Urinary bladder (tissue), 4 donors: ENCODE measurements around the gene LDLRAD3. TPM values are rescaled to one million over a fixed set of nuclear protein-coding genes. Genes with fewer than 3 reads are reported as not detected.

ENCODE experiments used
- DNase-seq: peaks from one replicate; pipeline ENCODE4 v3.0.0-alpha.2; 2015; ENCODE audit errors: extremely low spot score
- H3K27ac ChIP-seq: one replicate; pipeline ENCODE4 v1.5.1; 2013; ENCODE audit warnings: low read depth, mild to moderate bottlenecking, moderate library complexity
- H3K36me3 ChIP-seq: one replicate; pipeline ENCODE4 v1.6.1; 2013; ENCODE audit warnings: mild to moderate bottlenecking, moderate library complexity; ENCODE audit not compliant: insufficient read depth
- H3K4me1 ChIP-seq: one replicate; pipeline ENCODE4 v1.6.1; 2013; ENCODE audit warnings: mild to moderate bottlenecking, moderate library complexity; ENCODE audit not compliant: insufficient read depth
- H3K4me3 ChIP-seq: one replicate; pipeline ENCODE4 v1.5.1; 2013; ENCODE audit warnings: low read depth, low read length
- WGBS: extraction: QIAGEN DNeasy Blood & Tissue Kit; methylation state at CpG from one replicate; pipeline ENCODE4 v1.1.7; 2013; 5-methylcytosine and 5-hydroxymethylcytosine counted together
- polyA plus RNA-seq: library from polyadenylated mRNA; stranded (reverse); fragments of 200-250 nt; gene quantifications from one replicate; pipeline ENCODE4 v1.2.3, GENCODE V29; 2013
- total RNA-seq: library from RNA; depleted of rRNA; stranded (reverse); fragments of >200 nt; gene quantifications from one replicate; pipeline ENCODE4 v1.2.3, GENCODE V29; 2014
- donor health status: healthy with polysubstance abuse.
- donor health status: healthy.

Gene LDLRAD3
- total and polyA plus RNA-seq, 2 donors: 7.2 to 13.8 TPM

DNA sequence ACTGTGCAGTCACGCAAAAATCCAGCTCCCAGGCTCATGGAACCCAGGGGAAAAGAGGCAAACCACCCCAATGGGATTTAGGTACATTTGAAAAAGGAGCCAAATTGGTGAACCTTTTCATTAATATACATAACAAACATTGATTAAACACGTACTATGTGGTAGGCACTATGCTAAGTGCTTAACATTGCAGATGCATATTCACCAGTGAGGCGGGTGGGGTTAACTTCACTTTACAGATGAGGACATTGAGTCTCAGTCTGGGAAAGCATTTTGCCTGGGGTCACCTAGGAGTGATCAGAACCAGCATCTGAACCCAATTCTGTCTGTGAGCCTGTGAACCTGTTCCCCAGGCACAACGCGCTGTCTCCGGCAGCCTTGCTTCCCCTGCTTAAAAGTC, 199.0 kb downstream of the LDLRAD3 start:
- Histone ChIP-seq H3K36me3 (no peaks in the 10 kb centered on the region), H3K4me3 (no peak overlapping the region), H3K27ac (no peak overlapping the region), H3K4me1 (no peaks in the 10 kb centered on the region)
- no peak for DNase-seq
- WGBS: 98% methylated on average over 6 of the region's 6 CpGs

DNA sequence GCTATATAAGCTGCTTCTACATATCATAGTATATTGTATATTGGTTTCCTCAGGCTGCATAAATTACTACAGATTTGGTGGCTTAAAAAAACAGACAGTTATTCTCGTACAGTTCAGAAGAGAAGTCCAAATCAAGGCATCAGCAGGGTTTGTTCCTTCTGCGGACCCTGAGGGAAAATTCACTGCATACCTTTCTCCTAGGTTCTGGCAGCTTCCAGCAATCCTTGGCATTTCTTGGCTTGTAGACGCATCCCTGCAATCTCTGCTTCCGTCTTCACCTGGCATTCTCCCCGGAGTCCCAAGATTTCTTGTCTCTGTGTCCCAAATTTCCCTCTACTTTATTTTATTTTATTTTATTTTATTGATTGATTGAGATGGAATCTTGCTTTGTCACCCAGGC, 202.6 kb downstream of the LDLRAD3 start:
- peaks cover 2% of the 10 kb centered on the region for H3K4me1 ChIP-seq
- WGBS: 68% methylated on average over 5 of the region's 5 CpGs
- no peaks in the 10 kb centered on the region for H3K36me3 ChIP-seq
- no peak overlapping the region for H3K4me3 ChIP-seq
- DNase-seq: no peak
- no peak overlapping the region for H3K27ac ChIP-seq

DNA sequence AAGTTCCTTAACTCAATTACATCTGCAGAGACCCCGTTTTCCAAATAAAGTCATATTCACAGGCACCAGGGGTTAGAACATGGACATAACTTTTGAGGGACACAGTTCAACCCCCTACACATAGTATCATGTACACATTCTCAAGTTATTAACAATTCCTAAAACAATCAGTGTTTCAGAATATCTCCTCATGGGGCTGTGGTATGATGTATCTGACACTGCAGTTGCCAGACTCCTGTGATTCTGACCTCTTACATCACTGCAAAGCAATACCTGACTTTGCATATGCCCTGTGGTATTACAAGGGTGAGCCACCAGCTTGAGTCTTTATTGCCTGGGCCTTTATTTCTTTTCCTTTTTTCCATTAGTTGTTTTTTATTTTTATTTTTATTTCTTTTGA, 203.6 kb downstream of the LDLRAD3 start:
- no peak overlapping the region for H3K27ac ChIP-seq
- 44% methylated on average over 1 of the region's 1 CpG for WGBS
- no peak overlapping the region for H3K4me3 ChIP-seq
- DNase-seq: no peak
- H3K36me3 ChIP-seq: no peaks in the 10 kb centered on the region
- H3K4me1 ChIP-seq: peaks cover 2% of the 10 kb centered on the region

DNA sequence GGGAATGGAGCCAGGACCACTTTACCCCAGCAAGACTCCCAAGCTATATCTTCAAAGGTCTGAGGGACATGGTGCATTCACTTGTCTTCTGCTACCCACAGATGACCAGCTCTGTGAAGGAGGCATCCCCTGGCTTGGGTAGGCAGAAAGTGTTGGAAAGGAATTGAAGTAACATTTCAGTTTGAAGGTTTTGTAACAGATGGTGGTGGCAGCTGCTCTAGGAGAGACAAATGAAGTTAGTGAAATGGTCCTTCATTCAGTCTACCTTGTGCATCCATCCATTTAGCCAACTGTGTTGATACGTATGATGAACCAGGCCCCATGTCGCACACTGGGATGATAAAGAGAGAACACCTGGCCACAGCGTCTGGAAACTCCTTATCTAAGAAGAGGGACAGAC, 204.8 kb downstream of the LDLRAD3 start:
- Histone ChIP-seq H3K4me1 (peaks cover 2% of the 10 kb centered on the region), H3K36me3 (no peaks in the 10 kb centered on the region), H3K4me3 (no peak overlapping the region), H3K27ac (no peak overlapping the region)
- DNase-seq: no peak
- WGBS: 96% methylated on average over 3 of the region's 3 CpGs

DNA sequence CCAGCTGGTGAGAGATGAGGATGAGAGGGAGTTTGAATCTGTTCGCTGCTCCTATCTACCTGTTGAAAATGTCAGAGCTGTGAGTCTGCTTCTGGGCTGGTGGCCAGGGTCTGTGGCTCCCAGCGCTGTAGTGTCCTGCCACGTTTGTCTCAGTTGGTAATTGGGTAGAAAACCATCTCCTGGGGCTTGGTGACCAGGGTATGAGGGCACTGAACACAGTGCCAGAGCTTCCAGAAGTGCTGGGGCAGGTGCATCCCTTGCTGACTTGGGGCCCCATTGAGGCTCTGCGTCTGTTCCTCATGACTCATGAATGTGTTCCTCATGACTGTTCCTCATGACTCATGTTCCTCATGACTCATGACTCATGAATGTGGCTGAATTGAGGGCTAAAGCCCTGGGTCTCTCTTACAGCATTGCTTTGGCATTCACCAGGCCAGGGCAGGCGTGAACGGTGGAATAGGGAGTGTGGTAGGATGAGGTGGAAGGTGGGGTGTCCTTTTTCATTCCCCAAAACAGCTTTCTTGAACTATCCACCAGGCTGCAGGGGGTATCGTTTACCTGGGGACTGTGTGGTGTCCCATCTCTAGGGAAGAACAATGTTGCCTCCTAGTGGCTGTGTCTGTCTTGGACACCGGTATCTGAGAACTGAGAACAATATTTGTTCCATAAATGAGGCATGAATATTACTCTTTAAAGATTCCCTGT, 205.8 kb downstream of the LDLRAD3 start:
- no peak overlapping the region for H3K4me3 ChIP-seq
- WGBS: 64% methylated on average over 8 of the region's 8 CpGs
- no peaks in the 10 kb centered on the region for H3K36me3 ChIP-seq
- H3K27ac ChIP-seq: no peak overlapping the region
- peaks cover 2% of the 10 kb centered on the region for H3K4me1 ChIP-seq
- no peak for DNase-seq

DNA sequence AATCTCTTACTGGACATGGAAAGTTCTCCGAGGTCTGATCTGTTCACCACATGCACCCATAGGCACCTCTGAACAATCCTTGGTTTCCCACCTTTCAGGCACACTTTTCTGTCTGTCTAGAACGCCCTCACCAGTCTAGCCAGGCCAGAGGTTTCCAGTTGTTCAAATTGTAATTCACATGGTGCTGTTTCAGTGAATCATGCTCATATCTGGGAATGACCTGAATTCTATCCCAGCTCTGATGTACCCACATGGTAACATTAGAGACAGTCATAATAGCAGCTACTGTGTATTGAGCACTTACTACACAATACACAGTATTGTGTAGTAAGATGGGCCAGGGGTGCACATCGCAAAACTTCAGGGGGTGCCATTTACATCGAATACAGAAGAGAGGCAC, 207.1 kb downstream of the LDLRAD3 start:
- DNase-seq: no peak
- Histone ChIP-seq H3K4me1 (peaks cover 2% of the 10 kb centered on the region), H3K27ac (no peak overlapping the region), H3K4me3 (no peak overlapping the region), H3K36me3 (no peaks in the 10 kb centered on the region)
- 95% methylated on average over 4 of the region's 4 CpGs for WGBS

DNA sequence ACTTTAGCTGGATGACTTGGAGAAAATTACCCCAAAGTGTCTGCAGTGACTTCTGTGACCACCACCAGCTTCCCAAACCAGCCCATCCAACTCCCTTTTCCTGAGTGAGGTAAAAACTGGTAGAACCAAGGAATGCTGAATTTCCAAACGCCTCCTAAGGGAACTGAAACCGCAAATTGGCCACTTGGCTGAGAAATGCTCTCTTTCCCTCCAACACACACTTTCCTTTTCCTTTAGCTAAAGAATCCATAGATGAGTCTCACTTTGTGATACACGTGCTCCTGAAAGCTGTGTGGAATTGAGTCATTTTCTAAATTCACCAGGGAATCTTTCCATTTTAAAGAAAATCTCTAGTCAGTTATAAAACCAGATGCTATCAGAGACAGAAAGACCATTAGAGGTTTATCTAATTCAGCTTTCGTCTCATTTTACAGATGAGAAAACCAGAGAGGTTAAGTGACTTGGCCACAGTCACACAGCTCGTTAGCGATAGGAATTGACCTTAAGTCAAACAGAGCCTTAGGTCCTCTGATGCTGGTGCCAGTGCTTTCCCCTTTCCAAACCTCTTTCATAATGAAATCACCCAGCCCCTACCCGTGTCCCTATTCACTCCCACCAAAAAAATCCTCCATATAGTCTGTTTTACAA, 208.2 kb downstream of the LDLRAD3 start:
- H3K4me3 ChIP-seq: no peak overlapping the region
- no peaks in the 10 kb centered on the region for H3K36me3 ChIP-seq
- H3K4me1 ChIP-seq: peaks cover 3% of the 10 kb centered on the region
- no peak for DNase-seq
- no peak overlapping the region for H3K27ac ChIP-seq
- WGBS: 92% methylated on average over 7 of the region's 7 CpGs

DNA sequence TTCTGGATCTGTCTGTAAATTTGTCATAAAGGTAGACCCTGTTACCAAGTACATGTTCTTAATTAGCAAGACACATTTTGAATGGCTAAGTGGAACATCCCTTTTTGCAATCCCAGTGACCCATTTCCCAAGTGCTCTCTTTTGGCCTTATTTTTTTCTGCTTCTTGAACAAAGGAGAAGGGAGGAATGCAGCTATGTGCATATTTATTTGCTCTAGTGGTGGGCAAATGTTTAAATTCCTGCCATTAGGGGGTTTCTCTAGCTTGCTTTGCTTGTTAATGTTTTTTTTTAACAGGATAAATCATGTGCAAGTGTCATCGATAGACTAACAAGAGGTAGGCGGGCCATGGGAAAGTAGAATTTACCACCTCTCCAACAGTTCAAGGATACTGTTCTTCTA, 209.7 kb downstream of the LDLRAD3 start:
- Histone ChIP-seq H3K36me3 (no peaks in the 10 kb centered on the region), H3K4me1 (peaks cover 3% of the 10 kb centered on the region), H3K4me3 (no peak overlapping the region), H3K27ac (no peak overlapping the region)
- no peak for DNase-seq
- whole genome bisulfite sequencing: 94% methylated on average over 2 of the region's 2 CpGs

DNA sequence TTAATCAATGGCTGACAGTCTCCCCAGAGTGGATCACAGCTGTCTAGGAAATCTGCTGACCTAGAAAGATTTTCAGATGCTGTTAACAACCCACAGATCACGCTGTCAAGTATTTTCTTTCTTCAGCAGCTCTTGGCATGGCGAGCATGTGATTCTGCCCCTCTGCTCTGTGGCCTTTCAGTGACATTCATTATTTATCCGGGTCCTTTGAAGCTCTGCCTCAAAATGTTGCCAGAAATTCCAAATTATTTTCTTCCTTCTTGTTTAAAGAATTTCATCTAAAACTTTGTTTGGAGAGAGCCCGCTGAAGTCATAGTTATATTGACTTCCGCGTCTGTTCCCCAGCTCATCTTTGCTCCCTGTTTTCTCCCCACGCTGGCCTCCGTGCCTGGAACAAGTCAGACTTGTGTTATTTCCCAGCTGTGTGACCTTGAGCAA, 211.3 kb downstream of the LDLRAD3 start:
- H3K4me3 ChIP-seq: no peak overlapping the region
- 54% methylated on average over 8 of the region's 8 CpGs for WGBS
- no peaks in the 10 kb centered on the region for H3K36me3 ChIP-seq
- no peak for DNase-seq
- peaks cover 3% of the 10 kb centered on the region for H3K4me1 ChIP-seq
- no peak overlapping the region for H3K27ac ChIP-seq

DNA sequence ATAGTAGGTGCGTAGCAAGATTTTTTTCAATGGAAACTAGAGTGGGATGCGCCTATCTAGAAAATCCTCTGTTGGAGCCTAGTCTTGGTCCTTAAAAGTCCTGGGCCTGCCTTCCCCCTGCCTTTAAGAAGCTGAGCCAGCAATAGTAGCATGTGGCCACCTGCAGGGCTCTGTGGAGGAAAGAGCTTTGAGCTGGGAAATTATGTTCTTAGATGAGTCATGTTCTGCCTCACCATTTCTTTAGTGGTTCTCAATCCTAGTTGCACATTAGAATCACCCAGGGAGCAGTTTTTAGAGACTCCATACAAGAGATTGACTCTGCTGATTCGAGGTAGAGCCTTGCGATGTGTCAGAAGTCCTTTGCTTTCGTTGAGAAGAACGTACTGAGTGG, 211.9 kb downstream of the LDLRAD3 start:
- no peak overlapping the region for H3K27ac ChIP-seq
- no peak overlapping the region for H3K4me3 ChIP-seq
- DNase-seq: no peak
- peaks cover 2% of the 10 kb centered on the region for H3K4me1 ChIP-seq
- no peaks in the 10 kb centered on the region for H3K36me3 ChIP-seq
- 93% methylated on average over 6 of the region's 6 CpGs for WGBS

DNA sequence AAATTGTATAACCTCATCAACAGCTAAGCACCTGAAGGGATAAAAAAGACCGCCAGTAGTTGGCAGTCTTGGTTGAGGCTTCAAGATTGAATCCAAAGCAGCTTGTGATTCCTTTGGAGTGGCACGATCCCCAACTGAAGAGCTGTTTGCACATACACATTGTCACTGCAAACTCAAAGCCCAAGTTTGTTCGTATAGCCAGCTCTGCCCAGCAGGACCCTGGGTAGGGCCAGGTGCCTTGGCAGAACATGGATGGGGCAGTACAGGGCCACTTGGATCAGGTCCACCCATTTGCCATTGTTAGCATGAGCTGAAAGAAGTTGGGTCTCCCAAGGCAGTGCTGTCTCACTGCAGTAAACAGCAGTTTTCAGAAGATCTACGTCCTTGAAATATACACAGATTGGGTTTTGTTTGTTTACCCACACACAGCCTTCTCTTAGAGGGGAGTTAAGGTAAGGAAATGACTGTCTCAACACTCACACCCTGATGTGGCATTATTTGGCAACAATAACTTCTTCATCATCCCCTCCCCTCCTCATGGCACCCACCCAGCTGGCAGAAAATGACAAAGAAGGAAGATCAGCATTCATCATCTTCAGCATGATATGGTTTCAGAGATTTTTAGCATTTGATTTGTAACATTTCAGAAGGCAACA, 212.4 kb downstream of the LDLRAD3 start:
- no peak for DNase-seq
- no peak overlapping the region for H3K4me3 ChIP-seq
- 82% methylated on average over 4 of the region's 4 CpGs for WGBS
- peaks cover 2% of the 10 kb centered on the region for H3K4me1 ChIP-seq
- no peak overlapping the region for H3K27ac ChIP-seq
- no peaks in the 10 kb centered on the region for H3K36me3 ChIP-seq

DNA sequence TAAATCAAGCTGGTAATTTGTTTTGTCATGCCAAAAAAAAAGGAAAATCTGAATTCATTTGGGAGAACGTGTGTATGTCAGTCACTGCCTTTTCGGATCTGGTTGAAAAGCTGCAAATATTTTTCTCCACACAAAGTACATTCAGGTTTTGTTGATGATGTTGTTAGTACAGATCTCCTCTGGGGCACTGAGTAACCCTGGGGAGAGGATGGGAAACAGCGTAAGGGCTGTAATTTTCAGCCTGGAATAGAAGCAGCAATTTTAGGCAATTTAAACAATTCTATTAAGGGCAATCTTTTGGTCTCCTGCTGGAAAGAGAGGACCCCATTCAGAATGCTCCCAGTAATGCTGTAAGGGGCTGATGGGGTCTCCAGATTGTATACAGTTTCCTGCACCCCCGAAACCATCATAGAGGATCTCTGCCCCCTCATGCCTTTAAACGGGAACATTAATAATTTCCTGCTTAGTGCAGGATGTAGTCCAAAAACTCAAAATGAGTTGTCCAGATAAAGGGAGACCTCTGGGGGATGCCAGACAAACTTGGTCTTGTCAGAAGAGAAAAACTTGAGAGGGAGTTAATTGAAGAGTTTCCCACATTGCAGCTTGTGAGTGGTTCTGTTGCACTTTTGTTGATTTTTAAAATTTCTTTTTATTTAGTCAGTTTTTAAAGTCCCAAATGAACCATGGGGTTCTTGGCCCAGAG, 213.1 kb downstream of the LDLRAD3 start:
- Histone ChIP-seq H3K4me3 (no peak overlapping the region), H3K36me3 (no peaks in the 10 kb centered on the region), H3K4me1 (peaks cover 2% of the 10 kb centered on the region), H3K27ac (no peak overlapping the region)
- WGBS: 61% methylated on average over 5 of the region's 5 CpGs
- DNase-seq: no peak

DNA sequence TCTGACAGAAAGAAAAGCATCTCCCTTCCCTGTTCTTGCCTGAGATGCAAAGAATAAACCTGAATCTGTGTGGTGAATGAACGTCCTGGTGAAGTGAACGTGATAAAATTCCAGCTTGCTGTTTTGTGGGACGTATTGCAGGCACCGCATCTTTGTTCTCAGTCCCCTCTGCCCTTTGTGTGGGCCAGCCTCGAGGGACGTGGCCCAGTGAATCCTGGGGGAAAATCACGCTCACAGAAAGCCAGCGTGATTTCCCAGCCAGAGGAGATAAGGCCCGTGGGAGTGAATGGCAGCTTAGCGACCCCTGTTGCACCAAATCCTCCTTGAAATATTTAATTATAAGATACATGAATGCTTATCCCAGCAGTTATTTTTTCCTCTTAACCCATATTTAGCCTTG, 216.2 kb downstream of the LDLRAD3 start:
- no peak for DNase-seq
- Histone ChIP-seq H3K27ac (no peak overlapping the region), H3K36me3 (no peaks in the 10 kb centered on the region), H3K4me3 (no peak overlapping the region), H3K4me1 (peaks cover 2% of the 10 kb centered on the region)
- 76% methylated on average over 10 of the region's 10 CpGs for WGBS

DNA sequence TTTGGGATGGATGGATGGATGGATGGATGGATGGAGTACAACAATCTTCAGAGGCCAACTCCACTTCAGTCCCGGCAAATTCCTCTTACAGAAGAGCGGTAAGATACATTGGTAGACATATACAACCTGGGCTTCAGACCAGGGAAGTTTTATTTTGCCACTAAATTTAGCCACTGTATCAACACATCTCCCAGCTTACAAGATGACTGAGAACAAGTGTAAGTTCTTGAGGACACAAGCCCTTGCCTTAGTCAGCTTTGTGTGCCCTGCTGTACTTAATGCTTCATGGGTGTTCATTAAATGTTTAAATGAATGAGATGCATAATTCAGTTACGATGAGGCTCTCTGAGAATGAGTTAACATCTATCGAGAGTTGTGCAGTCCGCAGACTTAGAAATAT, 217.7 kb downstream of the LDLRAD3 start:
- Histone ChIP-seq H3K4me3 (no peak overlapping the region), H3K4me1 (no peaks in the 10 kb centered on the region), H3K27ac (no peak overlapping the region), H3K36me3 (no peaks in the 10 kb centered on the region)
- no peak for DNase-seq
- 59% methylated on average over 5 of the region's 5 CpGs for WGBS
